Epidermal melanocyte (primary cell): ENCODE data around the gene OCA2.
"Not testable (repeated sequence)": the region's sequence is repeated elsewhere in the genome, so short reads cannot be mapped to it uniquely, and the experiment has no call there.

ENCODE experiments used
- DNase-seq: peaks from one replicate; pipeline ENCODE4 v3.0.0; 2011; ENCODE audit warnings: low spot score; ENCODE audit not compliant: insufficient read length

OCA2 gene

DNA sequence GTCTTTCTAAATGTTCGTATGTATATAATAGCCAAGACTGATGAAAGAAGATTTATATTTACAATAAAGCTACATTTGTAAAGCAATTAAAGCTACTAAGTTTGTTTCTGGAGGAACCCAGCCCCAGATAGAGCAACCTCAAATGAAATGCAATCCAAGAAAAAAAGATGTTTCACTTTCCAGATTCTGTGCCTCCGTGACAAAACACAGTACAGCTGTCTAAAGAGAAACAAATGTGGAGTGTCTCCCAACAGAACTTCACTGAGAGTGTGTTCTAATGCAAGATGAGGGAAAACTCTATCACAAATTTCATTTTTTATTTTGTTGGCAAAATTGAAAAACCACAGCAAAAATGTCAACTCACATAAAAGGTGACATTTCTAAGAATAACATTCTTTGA lies 317.0 kb downstream of the OCA2 start:
- no peak for DNase-seq

DNA sequence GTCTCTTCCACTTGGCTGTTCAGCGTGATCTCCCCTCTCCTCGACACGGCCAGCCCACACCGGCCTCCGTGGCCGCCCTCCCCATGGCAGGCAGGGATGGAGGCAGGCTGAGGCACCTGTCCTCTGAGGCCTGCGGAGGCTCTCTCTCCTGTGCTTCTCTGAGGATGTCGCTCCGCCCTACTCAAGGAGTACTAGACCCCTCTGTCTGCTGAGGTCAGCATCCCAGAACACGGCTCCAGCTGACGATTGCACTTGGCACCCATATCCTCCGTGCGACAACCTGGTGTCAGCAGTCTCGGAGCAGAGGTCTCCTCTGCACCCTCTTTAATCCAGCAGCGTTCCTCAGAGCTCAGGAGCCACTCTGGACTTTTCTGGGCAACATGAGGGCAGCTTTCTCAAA lies 322.6 kb downstream of the OCA2 start:
- DNase-seq = no peak

DNA sequence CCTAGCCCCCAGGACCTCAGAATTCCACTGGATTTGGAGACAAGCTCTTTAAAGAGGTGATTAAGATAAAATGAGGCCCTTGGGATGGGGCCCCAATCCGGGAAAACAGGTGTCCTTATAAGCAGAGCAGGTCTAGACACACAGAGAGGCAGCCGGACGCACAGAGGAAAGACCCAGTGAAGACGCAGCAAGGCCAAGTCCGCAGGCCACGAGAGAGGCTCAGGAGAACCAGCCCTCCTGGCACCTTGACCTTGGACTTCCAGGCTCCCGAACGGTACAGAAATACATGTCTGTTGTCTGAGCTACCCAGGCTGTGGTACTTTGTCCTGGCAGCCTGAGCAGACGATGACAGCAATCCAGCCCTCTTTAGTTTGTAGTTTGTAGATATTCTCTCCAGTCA lies 324.5 kb downstream of the OCA2 start:
- no peak for DNase-seq

DNA sequence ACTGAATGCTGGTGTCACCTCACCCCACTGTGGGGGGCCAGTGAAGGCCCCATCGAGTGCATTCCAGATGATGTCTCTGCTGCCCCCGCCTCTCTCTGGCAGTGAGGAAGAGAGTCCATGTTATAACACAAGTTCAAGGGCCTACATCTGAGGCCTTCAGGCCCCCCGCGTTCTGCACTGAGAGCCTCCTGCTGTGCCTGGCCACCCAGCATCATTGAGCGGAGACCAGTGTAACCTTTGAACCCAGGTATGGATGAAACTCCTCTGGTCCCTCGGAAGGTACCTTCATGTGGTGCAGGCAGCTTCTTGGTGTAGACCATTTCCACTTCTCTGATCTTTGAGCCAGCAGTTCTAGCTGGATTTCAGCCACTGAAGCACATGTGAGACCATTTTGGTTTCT lies 324.9 kb downstream of the OCA2 start:
- no peak for DNase-seq

DNA sequence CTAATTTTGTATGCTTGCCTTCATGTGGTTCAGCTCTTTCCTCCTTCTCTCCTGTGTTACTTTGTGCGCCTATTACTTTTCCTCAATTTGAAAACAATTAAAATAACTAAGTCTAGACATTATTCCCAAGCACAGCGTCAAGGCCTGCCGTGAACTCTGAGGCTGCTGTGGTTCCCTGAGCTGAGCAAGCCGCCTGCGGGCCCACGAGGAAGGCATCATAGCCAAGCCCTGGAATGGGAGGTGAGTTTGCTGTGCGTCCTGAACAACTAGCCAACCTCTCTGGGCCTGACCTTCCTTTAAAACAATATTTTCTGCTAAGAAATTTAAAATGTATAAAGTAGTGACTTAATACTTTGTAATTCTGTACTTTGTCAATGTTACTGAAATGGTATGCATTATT lies 327.2 kb downstream of the OCA2 start:
- DNase-seq = no peak

DNA sequence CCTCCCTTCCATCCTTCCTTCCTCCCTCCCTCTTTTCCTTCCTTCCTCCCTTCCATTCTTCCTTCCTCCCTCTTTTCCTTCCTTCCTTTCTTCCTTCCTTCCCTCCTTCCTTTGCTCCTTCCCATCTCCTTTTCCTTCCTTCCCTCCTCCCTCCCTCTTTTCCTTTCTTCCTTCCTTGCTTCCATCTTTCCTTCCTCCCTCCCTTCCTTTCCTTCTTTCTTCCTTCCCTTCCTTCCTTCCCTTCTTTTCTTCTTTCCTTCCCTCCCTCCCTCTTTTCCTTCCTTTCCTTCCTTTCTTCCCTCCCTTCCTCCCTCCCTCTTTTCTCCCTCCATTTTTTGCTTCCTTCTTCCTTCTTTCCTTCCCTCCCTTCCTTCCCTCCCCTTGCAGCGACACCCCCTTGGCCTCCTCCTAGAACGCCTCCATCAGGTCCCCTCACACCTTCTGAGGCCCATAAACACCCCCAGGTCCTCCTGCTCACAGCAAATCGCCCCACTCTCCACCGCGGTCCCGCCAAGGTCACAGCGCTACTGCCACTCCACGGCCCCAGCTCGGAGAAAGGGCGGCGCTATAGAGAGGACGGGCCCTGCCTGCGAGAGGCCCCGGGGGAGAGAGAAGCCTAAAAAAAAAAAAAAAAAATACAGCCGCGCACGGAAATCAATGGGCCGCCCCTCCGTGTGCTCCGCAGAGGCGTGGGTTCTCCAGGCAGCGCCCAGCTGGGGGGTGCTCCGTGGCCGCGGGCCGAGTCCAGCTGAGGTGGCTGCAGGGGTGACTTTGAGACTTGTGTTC lies 328.2 kb downstream of the OCA2 start:
- no peak for DNase-seq

DNA sequence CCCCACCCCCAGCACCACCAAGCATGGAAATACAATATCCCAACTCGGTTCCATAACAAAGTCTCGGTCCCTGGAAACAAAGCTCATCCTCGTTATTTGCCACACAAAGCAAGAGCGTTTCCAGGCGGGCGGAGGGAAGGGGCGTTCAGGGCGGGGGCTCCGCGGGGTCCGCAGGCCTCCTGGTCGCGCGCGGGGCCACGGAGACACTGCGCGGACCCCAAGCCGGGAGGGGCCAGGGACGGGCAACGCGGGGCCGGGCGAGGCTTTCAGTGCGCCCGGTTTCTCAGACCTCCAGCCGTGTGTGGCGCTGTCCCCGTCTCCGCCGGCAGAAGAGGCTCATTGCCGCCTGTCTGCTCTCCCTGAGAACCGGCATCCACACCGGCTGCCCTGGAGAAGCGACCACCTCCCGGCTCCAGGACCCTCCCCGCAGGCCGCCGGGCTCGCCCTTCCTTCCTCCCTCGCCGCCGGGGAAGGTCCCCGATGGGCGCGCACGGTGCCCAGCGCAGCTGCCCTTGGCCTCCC lies 329.0 kb downstream of the OCA2 start:
- DNase-seq = no peak

DNA sequence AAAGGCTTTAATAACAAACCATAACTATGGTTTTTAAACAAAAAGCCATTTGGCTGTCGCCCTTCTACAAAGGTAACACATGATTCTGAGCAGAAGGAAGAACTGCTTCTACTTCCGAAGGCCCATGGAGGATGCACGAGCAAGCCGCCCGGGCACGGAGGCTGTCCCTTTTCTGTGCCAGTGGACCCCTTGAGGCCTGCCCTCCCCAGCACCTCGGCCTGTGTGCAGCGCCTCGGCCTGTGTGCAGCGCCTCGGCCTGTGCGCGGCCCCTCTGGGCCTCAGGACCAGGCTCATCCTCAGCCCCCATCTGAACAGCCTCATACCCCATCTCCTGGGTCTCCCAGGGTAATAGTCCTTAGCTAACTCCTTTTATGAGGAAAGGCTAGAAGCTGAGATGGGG lies 329.5 kb downstream of the OCA2 start:
- DNase-seq = no peak

DNA sequence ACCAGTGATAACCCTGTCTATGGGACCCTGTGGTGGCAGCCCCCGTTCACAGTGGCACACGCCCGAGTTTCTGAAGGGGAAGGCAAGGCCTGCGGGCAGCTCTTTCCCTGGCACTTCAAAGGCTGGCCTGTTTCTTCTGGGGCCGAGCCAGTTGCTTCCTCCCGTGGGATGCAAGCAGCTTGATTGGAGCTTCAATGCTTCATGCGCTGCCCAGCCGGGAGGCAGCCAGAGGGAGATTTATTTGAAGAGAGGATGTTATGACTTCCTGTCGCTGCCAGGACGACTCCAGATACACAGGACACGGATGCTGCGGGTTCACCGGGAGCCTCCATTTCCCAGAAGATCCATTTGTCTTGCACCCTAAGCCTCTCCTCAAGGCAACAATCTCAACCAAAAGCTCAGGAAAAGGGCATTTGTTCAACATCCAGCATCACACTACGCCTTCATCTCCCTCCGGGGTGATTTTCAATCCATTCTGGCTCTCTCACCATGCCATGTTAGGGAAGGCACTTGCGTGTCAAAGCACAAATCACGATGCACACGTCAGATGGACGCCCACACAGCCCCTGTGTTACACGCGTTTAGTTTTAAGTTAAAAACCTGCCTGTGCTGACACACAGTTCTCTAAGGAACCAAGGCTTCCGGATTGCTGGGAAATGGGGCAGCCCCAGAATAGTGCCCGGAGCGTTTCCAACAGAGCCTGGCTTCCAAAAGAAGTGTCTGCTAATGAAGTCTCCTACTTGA lies 330.2 kb downstream of the OCA2 start:
- DNase-seq = no peak

DNA sequence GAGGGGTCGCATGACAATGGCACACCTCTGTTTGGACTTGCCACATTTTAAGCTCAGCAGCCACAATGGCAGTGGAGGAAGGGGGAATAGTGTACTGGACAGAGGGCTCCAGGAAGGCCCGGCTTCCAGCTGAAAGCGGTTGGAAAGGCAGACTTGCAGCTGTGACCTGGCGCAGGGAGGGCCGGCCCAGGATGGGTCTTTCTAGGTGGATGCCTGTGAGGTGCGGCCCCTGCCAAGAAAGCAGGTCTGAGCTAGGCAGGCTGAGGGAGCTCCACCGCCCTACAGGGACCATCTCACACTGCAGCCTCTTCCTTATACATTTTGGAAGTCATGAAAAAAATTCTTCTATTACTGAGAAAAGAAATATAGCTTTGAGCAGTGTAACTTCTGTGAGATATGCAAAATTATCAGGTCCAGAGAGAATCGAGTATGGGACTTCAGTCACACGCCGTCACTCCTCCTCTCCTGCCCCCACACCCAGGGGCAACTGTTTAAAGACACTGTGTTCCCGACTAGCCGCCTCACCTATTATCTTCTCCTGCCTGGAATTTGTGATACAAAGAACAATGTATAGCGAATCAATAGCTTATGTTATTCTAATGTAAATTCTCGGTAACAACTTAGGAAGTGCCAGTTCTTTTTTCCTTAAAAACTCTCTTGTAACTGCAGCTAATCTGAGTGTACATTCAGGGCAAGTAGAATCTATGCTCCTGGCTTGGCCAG lies 331.0 kb downstream of the OCA2 start:
- no peak for DNase-seq

DNA sequence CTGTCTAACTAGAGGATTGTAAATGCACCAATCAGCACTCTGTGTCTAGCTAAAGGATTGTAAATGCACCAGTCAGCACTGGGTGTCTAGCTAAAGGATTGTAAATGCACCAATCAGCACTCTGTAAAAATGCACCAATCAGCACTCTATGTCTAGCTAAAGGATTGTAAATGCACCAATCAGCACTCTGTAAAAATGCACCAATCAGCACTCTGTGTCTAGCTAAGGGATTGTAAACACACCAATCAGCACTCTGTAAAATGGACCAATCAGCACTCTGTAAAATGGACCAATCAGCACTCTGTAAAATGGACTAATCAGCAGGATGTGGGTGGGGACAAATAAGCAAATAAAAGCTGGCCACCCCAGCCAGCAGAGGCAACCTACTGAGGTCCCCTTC lies 331.7 kb downstream of the OCA2 start:
- DNase-seq = not testable (repeated sequence)

DNA sequence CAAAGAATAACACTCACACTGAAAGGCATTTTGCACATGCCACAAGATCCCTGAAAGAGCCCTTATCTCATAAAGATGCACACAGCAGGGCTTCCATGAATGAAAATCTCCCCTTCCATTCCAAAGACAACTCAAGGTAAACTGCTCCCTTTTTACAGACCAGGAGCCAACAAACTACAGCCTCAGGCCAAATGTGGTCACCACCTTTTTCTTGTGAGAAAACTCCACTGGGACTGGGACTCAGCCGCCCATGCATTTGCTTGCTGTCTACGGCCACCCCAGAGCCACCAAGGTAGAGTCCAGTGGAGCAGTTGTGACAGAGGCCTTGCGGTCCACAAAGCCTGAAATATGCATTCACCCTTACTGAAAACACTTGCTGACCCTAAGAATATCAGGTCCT lies 334.8 kb downstream of the OCA2 start:
- no peak for DNase-seq

DNA sequence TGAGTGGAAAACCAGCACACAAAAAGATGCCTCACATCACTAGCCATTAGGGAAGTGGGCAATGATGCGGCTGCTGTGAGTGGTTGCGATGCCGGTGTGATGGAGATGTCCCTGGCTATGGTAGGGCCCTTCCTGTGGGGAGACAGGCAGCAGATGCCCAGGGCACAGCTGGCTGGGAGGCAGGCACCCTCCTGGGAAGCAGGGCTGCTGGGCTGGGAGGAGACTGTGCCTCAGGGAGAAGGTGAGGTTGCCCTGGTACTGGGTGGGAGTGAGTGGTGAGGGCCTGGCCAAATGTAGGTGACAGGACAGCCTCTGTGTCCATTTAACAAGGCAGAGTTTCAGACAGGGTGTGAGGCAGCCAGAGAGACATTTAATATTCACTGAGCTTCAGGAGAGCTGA lies 335.6 kb downstream of the OCA2 start:
- DNase-seq = no peak

DNA sequence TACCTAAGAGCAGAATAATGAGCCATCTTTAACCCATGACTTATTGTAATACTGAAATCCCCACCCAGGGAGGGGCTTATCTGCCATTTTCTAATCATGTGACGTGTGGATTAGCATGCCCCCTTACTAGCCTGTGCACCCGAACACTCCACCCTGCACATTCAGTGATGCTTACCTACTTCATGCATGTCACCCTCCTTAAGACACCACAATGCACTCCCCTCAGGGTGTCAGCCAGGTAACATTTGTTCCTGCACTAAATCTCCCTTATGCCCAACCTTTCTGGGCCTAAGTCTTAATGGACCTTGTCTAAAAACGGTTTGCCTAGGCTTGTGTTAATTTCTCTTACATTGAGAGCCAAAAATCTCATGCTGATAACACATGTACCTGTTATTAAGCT lies 336.6 kb downstream of the OCA2 start:
- DNase-seq = no peak

DNA sequence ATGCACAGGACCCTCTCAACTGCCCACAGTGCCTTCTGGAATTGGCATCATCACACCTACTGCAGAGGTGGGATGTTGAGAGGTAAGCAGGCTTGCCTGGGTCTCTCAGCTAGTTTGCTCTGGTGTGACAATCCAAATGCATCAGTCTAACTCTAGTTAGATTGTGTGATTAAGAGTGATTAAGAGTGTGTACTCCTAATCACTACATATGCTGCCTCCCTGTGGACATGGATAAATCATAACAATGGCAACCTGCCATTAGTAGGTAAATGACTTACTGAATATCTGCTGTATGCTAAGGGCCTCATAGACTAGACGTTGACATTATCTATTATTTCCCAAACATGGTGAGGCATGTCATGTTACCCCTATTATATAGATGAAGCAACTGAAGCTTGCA lies 342.1 kb downstream of the OCA2 start:
- DNase-seq = no peak

DNA sequence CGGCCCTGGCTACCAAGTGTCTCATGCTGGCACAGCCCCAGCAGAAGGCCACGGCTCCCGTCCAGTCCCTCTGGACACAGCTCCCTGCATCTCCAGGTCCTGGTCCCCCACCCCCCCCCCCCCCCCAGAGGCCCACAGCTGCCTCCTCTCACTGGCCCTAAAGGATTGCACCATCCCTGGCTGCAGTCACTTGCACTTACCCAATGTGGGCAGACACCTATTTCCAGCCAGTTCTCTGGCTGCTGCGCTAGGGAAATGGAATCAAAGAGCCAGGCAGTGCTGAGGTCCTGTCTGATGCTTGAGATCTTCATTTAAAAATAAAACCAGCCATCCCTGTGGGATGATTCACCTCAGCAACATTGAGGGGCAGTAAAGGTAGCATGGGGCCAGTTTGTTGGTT lies 346.4 kb downstream of the OCA2 start:
- DNase-seq = no peak

DNA sequence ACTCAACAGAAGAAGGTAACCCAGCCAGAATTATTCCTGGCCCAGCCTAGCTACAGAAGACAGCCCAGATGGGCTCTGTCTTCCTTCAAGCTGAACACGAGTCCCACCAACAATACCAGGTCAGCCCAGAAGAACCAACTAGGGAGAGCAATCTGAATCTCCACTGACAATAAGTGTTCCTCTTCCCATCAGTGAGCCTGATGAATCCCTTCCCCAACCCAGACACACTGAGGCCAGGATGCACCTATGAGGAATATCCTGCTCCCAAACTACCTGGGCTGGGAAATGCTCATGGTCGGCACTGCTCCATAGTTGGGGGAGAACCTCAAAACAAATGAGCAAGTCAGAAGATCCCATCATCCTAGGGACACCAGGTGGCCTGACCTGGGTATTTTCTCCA lies 351.1 kb downstream of the OCA2 start:
- DNase-seq = no peak

DNA sequence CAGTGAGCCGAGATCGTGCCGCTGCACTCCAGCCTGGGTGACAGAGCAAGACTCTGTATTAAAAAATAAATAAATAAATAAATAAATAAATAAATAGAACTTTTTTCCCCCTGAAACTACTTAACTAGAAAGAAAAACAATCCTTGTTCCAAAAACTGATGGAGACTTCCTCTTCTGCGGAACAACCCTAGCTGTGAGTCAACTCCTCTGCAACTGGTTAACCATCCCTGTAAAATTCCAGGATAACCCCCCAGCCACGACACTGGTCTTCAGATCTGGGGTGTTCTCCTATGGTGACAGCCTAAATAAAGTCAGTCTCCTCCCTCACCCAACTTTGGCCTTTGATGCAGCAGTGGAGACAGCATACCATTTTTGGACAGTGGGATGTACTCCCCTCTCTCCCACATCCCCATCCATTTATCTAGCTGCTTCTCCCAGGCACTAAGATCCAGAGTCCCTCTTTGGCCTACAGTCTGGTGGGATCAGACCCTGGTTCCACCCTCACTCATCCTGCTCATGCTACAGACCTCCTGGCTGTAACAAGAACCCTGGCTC lies 352.6 kb downstream of the OCA2 start:
- no peak for DNase-seq

DNA sequence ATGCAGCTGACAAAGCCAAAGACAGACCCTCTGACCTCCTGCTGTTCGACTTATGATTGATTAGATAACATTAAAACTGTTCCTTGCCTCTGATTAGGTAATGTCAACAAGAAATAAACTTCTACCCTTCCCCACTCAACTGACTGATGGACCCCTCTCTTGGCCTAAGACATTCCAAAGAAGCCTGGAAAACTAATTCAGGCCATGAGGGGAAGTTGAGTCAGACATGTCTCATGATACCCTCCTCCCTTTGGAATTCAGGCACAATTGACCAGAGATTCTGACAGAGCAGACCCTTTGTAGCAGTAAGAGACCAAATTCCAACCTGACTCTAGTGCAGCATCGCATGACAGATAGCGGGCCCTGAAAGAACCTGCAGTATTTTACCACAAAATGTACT lies 354.5 kb downstream of the OCA2 start:
- DNase-seq = no peak

DNA sequence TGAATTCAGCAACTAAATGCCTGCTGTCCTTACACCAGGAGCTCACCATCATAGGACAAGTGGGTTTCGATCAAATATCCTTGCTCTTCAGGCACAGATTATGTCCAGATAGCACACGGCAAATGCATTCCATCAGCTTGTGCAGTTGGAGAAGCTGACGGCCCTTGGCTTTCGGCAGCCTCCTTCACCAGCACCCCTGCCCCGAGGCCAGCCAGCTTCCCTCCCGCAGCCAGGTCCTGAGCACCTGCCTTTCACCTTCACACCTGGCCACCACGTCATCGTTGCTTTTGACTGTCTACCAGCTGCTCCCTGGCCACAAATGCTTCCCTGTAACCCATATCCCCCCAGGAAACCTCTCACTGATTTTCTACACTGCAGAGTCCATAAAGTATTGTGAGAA lies 355.5 kb downstream of the OCA2 start:
- no peak for DNase-seq

DNA sequence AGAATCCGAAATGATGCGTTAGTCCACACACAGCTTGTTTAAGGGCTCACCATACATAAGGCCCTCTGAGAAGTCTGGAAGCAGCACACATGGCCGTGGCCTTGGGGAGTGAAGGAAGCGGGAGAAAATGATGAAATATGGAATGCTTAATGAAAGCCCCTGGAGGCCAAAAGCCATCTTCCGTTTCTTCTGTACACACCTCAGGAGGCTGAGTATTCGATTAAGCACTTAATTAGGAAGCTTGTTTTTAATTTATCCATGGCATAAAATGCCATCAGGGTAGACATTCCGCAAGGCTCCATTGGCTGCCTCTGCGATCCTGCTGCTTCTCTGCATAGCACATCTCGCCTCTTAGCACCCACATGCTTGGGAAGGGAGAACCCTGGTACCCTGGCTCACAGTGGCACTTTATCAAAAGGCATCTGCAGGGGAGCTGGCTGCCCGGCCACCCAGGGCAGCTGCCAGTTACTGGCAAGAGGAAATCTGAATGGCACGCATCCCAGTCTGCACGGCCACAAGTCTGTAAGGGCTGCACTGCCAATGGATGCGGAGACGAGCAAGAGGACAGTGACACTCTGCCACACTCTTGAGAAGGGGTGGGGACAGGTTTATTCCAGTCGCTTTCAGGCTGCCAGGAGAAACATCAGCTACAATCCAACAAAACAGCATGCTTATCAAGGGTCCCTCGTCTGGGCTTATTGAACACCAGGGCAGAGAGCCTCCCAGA lies 356.2 kb downstream of the OCA2 start:
- DNase-seq = no peak
